GM21367 (cell line): ENCODE results near the gene PEX5L.
A peak's percentile ranks its signal among the peaks of the same experiment; 100 is the strongest.
"Not testable (repeated sequence)": the region's sequence is repeated elsewhere in the genome, so short reads cannot be mapped to it uniquely, and the experiment has no call there.

ENCODE experiments used
- ATAC-seq: cut with Tn5 transposase; IDR thresholded peaks from one replicate; pipeline ENCODE4 v1.9.1; 2021; ENCODE audit not compliant: unreplicated experiment

The PEX5L gene, protein sequence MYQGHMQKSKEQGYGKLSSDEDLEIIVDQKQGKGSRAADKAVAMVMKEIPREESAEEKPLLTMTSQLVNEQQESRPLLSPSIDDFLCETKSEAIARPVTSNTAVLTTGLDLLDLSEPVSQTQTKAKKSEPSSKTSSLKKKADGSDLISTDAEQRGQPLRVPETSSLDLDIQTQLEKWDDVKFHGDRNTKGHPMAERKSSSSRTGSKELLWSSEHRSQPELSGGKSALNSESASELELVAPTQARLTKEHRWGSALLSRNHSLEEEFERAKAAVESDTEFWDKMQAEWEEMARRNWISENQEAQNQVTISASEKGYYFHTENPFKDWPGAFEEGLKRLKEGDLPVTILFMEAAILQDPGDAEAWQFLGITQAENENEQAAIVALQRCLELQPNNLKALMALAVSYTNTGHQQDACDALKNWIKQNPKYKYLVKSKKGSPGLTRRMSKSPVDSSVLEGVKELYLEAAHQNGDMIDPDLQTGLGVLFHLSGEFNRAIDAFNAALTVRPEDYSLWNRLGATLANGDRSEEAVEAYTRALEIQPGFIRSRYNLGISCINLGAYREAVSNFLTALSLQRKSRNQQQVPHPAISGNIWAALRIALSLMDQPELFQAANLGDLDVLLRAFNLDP

DNA sequence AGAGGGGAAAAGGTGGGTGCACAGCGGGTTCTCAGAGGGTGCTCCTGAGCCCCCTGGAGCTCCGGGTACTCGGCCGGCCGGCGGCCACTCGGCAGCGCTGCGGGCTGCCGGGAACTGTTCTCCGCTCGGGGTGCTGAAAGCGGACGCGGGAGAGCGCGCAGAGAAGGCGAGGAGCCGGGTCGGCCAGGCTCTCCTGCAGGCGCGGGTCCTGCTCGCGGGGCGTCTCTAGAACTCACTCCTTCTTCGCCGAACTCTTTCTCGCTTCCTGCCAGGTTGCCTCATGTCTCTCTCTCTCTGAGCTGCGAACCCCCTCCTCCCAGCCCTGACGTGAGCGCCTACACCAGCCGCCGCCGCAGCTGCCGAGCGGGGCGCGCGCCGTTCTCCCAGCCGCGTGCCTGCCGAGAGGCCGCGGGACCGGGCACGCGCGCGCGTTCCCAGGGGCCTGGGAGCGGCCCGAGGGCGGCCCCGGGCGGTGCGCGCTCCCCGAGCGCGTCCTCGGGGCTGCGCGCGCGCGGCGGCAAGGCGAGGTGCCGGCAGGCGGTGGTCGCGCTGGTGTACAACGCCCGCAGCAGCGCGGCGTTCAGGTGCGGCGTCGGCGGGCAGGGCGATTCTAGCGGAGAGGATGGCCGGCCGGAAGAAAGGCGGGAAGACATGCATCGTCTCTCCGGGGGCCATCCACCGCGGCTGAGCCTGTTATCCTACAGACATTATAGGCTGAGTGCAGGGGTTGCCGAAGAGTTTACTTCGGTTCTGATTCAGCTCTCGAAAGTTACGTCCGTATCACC lies at the start of gene PEX5L:
Gene PEX5L, minus strand, starts transcription at position 267 of the 785 bp plus-strand sequence. CDS start 338 bp downstream, outside the sequence.
- peak; percentile 74 for ATAC-seq

DNA sequence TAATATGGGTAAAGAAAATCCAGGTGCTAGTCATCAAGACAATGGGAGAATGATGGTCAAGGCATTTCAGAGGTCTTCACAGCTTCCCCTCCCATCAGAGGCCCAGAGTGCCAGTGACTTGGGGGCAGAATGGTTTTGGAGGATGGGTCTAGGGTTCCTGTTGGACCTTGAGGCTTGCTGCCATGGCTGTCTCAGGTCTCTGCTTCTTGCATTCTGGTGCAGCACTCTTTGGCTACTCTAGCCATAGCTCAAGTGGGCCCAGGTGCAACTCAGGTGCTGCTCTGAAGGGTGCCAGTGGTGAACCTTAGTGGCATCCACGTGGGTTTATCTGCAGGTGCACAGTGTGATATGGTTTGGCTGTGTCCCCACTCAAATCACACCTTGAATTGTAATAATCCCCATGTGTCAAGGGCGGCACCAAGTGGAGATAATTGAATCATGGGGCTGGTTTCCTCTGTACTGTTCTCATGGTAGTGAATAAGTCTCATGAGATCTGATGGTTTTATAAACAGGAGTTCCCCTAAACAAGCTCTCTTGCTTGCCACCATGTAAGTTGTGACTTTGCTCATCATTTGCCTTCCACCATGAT lies 48.5 kb upstream of the PEX5L start:
- ATAC-seq: no peak

DNA sequence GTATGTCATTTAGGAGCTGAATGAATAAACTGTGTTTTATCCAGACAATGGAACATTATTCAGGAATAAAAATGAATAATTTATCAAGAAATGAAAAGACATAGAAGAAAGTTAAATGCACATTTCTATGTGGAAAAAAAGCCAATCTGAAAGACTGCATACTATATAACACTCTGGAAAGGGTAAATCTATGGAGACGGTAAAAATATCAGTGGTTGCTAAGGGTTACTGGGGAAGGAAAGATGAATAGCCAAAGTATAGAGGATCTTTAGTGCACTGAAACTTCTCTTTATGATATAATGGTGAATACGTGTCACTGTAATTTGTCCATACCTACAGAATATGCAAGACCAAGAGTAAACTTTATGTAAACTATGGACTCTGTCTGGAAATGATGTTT lies 46.0 kb upstream of the PEX5L start:
- no peak for ATAC-seq

DNA sequence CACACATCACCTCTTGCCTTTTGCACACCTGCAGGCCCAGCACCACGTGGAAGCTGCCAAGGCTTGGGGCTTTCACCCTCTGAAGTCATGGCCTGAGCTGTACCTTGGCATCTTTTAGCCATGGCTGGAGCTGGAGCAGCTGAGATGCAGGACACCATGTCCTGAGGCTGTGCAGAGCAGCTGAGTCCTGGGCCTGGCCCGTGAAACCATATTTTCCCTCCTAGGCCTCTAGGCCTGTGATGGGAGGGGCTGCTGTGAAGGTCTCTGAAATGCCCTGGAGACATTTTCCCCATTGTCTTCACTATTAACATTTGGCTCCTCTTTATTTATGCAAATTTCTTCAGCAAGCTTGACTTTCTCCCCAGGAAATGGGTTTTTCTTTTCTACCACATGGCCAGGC lies 41.9 kb upstream of the PEX5L start:
- ATAC-seq: no peak

DNA sequence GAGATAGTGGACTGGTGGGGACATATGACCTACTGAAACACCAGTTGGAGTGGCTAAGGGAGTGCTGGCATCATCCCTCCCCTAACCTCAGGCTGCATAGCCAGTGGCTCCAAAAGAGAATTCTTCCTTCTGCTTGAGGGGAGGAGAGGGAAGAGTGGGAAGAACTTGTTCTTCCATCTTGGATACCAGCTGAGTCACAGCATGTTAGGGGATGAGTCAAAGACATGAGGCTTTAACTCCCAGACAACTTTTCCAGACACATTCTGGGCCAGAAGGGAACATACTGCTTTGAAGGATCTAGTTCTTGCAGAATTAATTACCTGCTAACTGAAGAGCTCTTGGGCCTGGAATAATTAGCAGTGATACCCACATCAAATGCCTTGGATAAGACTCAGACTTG lies 36.8 kb upstream of the PEX5L start:
- ATAC-seq: no peak

DNA sequence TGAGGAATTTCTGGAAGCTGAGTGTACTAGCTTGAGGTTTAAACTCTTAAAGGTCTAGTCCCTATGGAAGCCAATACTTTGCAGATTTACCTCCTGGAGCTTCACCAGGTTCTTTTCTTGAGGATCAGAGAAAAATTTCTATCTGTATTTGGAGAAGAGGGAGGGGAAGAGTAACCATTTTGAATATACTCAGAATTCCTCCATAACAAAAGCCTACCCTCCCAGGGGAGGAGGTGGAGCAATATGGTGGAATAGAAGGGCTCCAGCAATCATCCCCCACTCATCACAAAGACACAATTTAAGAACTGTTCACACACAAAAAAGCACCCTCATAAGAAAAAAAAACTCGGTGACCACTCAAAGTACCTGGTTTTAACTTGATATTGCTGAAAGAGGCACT lies 36.0 kb upstream of the PEX5L start:
- no peak for ATAC-seq

DNA sequence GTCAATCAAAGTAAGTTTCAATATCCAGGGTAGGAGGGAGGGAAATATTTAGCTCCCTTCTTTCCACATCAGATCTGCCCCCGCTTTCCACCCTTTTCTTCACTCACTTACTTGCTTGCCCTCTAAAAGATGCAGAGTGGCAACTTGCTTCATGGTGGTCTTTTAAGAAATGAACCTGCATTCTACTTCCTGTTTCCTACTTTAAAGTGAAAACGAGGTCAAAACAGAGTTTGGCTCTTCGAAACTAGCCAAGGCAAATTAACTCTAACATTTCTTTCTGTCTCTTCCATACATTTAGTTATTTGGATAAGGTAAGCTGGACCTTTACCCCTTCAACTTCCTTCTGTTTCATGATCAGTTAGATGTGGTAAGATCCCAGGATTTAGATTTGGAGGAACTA lies 34.2 kb upstream of the PEX5L start:
- ATAC-seq: no peak

DNA sequence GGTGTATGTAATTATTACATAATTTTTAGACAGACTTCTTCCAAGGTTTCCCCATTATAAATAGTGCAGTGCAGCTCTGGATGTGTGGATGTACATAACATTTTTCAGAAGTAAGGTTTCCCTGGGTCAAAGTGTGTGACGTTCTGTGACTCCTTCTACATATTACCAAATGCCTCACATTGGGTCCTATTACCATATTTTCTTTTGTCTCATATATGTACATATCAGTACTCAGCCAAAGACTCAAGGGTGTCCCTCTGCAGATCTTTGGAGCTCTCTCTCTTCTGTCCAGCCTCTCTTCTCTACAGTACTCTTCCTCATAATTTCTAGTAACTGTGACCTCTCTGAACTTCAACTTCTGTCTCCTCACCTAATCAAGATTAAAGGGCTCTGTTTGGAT lies 31.3 kb upstream of the PEX5L start:
- no peak for ATAC-seq

DNA sequence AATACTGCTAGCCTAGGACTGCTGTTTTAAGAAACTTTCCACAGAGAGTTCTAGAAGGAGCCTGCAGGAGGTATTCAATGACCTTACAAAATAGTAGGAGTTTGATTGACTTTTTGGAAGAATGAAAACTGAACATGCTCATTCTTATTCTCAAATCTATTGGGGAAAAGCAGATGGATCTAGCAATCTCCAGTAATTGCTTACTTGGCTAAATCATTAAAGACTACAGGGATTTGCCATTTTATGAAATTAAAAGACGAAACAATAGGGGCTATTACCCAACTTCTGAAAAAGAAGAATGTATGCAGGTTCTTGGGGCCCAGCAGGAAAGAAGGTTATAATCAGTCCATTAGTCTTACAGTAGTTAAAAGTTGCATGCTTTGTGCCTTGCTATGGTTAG lies 29.9 kb upstream of the PEX5L start:
- no peak for ATAC-seq

DNA sequence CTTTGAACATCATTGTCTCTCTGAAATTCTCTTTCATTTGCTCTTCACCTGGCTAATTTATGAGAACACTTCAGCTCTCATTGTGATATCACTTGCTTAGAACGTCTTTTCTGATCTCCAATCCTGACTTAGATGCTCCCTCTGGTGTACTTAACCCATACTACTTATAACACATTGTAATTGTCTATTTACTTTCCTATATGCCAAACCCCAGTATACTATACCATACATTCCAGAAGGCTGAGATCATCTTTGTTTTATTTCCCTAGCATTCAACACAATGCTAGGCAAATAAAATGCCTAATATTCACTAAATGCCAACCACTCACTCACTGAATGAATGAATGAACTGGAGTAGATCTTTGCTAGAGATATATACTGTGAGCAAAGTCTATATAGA lies 27.0 kb upstream of the PEX5L start:
- ATAC-seq: no peak

DNA sequence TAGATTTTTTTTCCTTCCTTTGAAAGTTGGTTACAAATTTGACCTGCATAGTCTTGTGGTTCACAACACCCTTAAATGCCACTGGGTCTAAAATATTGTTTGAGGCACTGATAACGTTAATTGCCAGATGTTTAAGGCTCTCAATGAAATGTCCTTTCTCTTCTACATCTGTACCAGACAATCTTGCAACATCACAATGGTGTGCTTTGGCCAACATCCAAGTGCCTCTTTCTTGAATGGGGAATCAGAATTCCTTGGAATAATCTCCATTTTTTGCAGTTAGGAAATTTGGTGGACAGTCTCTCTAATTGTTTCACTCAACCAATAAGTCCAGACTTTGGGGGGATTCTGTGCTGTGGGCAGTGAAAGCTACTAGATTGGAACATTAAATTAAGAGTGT lies 26.0 kb upstream of the PEX5L start:
- no peak for ATAC-seq

DNA sequence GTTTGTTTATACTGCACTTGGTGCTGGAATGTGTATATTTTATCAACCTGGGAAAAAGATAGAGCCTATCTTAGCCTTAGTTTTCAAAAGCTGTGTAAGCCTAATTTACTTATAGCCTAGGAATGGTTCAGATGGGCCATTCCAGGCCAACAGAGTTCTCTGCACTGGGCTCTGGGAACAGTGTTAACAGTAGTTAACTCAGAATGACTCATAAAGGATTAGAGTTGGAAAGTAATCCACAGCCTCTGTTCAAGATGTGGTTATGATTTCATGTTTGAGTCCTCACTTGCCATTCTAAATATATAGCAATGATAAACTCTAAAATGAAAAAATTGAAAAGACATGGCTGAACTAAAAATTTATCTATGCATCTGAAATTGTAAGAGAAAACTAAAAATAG lies 22.6 kb upstream of the PEX5L start:
- no peak for ATAC-seq

DNA sequence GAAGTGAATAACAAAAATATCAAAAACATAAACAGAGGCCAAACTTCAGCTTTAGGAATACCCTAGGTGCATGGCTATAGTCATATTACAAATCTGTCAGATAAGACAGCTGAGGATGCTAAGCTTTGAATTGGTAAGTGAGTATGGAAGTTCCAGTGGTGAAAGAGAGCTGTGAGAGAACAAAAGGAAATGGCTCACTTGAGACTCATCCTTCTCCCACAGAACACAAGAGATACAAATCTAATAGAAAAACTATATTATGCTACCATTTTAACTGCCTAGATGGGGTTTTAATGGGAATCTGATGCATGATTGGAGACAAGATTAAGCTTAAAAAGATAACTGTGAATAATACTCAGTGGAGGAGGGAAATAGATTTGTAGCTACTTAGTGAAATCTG lies 21.5 kb upstream of the PEX5L start:
- ATAC-seq: no peak

DNA sequence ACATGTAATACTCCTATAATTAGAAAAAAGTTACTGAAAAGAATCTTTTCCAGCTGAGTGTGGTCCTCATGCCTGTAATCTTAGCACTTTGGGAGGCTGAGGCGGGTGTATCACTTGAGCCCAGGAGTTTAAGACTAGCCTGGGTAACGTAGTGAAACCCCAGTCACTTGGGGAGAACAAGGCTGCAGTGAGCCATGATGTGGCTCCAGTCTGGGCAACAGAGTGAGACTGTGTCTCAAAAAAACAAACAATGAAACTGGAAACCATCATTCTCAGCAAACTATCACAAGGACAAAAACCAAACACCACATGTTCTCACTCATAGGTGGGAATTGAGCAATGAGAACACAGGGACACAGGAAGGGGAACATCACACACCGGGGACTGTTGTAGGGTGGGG lies 18.9 kb upstream of the PEX5L start:
- ATAC-seq: not testable (repeated sequence)

DNA sequence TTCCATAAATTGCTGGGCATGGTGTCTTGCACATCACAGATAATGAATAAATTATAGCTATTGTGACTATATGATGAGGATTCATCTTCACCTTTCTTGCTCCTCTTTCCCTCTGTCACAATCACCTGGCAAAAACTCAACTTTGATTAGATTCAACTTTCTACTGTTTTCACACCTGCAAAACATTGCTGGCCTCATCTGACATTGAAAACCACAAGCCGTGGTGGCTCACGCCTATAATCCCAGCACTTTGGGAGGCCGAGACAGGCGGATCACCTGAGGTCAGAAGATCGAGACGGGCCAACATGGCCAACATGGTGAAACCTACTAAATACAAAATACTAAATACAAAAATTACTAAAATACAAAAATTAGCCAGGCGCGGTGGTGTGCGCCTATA lies 12.7 kb upstream of the PEX5L start:
- no peak for ATAC-seq

DNA sequence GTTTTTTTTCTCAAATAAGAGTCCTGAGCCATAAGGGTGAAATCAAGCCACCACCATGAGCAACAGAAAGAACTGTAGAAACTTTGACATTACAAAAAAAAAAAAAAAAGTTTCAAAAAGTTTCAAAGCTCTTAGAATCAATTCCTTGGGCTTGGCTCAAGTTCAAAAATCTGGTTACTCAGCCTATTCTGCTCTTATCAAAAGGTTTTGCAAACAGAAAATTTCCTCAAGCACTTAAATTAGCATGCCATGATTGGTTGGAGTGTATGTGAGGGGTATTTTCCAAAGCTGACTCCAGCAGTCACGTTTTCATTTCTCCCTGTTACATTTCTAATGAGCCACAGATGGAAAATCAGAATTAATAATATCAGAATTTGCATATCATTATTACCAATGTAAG lies 12.1 kb upstream of the PEX5L start:
- no peak for ATAC-seq

DNA sequence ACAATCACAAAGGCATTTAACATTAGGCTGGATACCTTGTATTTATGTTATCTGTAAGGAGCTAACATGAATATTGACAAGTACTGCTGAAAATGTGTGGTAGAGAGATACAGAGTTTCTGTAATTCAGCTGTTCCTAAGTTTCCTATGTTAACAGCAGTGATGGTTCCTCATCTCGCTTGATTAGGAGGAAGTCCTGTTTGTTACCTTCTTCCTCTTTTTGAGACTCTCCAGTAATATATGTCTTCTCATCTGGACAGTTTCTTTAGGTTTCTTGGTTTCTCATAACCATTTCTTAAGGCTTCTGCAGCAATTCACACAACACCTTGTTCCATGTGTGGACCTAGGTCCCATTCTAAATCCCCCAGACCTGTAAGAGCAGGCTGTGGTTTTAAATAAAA lies 11.4 kb upstream of the PEX5L start:
- peak; percentile 89 for ATAC-seq

DNA sequence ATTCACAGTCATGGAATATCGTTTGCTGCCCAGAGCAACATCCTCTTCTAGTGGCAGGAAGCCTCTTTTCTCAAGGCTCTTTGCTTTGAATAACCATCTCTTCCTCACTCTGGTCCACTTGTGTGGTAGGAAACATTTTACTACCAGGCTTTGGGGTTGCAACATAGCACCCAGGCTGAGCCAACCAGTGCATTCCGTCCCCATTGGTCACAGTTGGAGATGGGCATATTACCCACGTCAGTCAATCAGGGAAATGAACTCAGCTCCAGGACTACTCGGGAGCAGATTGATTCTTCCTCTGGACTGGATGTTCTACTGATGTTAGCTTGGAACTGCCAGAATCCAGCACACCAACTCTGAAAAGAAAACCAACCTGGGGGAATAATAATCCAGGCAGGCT lies 4.2 kb upstream of the PEX5L start:
- no peak for ATAC-seq

DNA sequence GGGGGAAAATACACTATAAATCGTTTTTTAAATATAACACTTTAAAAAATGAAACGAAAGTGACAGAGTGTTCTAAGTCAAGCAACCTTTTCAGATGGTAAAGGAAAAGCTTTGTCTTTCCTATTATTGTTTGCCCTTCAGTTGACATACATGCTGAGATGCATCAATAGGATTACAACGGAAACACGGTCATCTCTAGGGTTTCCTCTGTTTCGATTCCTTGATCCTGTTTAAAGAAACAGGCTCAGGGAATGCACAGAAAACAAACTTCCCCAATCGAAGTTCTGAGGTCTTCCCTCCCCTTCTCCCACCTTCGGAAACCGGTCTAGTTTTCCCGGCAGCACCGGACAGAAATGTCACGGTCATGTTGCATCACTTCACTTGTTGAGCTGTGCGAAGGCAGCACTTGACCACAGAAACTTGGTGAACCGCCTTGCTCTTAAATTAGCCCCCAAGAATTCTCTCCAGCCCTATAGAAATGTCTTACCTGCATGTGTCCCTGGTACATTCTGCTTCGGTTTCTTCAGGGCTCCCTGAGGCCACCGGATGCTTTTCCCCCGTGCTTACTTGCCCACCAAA lies 556 bp downstream of the PEX5L start:
- peak; percentile 44 for ATAC-seq

DNA sequence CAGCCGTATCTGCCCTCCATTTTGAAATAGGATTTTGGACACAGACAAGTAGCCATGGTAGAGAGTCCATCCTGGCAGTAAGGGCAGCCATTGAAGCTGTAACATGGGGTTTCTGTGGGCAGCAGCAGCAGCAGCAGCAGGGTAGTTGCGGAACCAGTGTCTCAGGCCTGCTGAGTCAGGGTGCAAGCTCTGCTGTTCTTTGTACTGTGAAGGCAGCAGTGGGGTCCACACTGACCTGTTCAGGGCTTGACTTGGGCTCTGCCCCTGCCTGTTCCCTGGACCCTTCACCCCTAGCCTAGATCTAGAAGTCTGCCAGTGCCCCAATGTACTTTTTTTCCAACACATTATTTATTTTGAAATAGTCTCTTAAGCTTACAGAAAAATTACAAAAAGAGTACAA lies 9.7 kb downstream of the PEX5L start:
- ATAC-seq: no peak

DNA sequence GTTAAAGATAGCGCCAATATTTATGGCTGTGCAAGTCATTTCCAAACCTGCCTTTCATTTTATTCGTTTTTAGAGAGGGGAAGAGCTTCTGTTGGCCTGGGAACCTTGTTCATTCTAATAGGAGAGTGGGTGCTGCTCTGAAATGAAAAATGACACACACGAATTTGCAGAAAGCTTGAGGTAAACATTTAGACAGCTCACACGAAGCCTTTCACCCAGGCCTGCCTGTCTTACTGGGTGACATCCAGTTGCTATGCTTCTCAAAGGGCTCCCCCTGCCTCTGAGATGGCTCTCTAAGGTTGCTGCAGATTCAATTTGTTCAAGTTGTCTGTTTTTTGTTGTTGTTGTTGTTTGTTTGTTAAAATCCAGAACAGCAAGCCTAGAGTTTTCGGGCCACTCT lies 18.2 kb downstream of the PEX5L start:
- peak; percentile 64 for ATAC-seq
